CD14-positive monocyte (primary cell): ENCODE results near the gene LIN9. TPM values are rescaled to one million over a fixed set of nuclear protein-coding genes. Genes with fewer than 3 reads are reported as not detected.

Experiments used
- DNase-seq, 3 donors: peaks; one replicate each; pipeline ENCODE4 v3.0.0-alpha.2; 2011 to 2022
- H2AFZ ChIP-seq: 2 replicates; pipeline ENCODE4 v1.6.0; 2012; ENCODE audit warnings: mild to moderate bottlenecking, low read depth, low read length, inconsistent platforms; ENCODE audit not compliant: insufficient read depth, poor library complexity, severe bottlenecking
- H3K27ac ChIP-seq, 2 donors: 1 replicate in 1 of 2; 2 replicates in 1 of 2; pipeline ENCODE4 v1.5.1; 2012 to 2013; ENCODE audit warnings: low read length in 2 of 2, control low read depth in 1 of 2, inconsistent platforms in 1 of 2, low read depth in 1 of 2, mild to moderate bottlenecking in 1 of 2
- H3K27me3 ChIP-seq, 2 donors: one replicate each; pipeline versions ENCODE4 v1.6.0 to v1.6.1; 2011 to 2013; ENCODE audit warnings: low read length in 2 of 2; ENCODE audit not compliant: control insufficient read depth in 2 of 2, insufficient read depth in 2 of 2
- H3K36me3 ChIP-seq, 2 donors: replicated peaks in 1 of 2; 1 replicate in 1 of 2; 2 replicates in 1 of 2; pipeline versions ENCODE4 v1.5.1 to v1.6.1; 2012 to 2013; ENCODE audit warnings: low read length in 2 of 2, control low read depth in 1 of 2, inconsistent platforms in 1 of 2, mild to moderate bottlenecking in 1 of 2; ENCODE audit not compliant: insufficient read depth in 2 of 2, control insufficient read depth in 1 of 2
- H3K4me1 ChIP-seq, 2 donors: 1 replicate in 1 of 2; 2 replicates in 1 of 2; pipeline versions ENCODE4 v1.5.1 to v1.6.1; 2012 to 2013; ENCODE audit warnings: low read length in 2 of 2, control low read depth in 1 of 2, inconsistent platforms in 1 of 2, mild to moderate bottlenecking in 1 of 2, moderate library complexity in 1 of 2; ENCODE audit not compliant: insufficient read depth in 2 of 2, control insufficient read depth in 1 of 2
- H3K4me2 ChIP-seq: replicated peaks from 2 replicates; pipeline ENCODE3; 2012; ENCODE audit warnings: low read length, moderate library complexity, mild to moderate bottlenecking; ENCODE audit not compliant: poor library complexity, severe bottlenecking; ENCODE audit errors: extremely low read depth
- H3K4me3 ChIP-seq, 3 experiments: fragments of 200-600 bp in 1 of 3; sonication (generic) in 1 of 3; replicated peaks in 1 of 3; 1 replicate in 2 of 3; 2 replicates in 1 of 3; pipeline ENCODE4 v1.5.1; 2011 to 2013; ENCODE audit warnings: low read length in 3 of 3, mild to moderate bottlenecking in 3 of 3, control low read depth in 2 of 3, low read depth in 2 of 3, inconsistent platforms in 1 of 3, moderate library complexity in 1 of 3
- H3K79me2 ChIP-seq: 2 replicates; pipeline ENCODE4 v1.6.0; 2012; ENCODE audit warnings: mild to moderate bottlenecking, control low read depth, inconsistent platforms, low read length, moderate library complexity; ENCODE audit not compliant: insufficient read depth
- H3K9ac ChIP-seq: 2 replicates; pipeline ENCODE4 v1.6.0; 2017; ENCODE audit warnings: low read length, mild to moderate bottlenecking; ENCODE audit not compliant: insufficient read depth, poor library complexity, severe bottlenecking
- H3K9me3 ChIP-seq, 2 donors: replicated peaks in 1 of 2; 1 replicate in 1 of 2; 2 replicates in 1 of 2; pipeline versions ENCODE4 v1.5.1 to v1.6.1; 2012 to 2013; ENCODE audit warnings: low read length in 2 of 2, control low read depth in 1 of 2; ENCODE audit not compliant: control insufficient read depth in 1 of 2, insufficient read depth in 1 of 2
- H4K20me1 ChIP-seq: 2 replicates; pipeline ENCODE4 v1.6.0; 2012; ENCODE audit warnings: mild to moderate bottlenecking, low read length, control low read depth, moderate library complexity; ENCODE audit not compliant: insufficient read depth
- H3K27ac Mint-ChIP-seq, 7 donors: one replicate each; pipeline ENCODE4 v1.8.0; 2020; ENCODE audit warnings: mild to moderate bottlenecking in 7 of 7, mixed read lengths in 7 of 7, moderate library complexity in 6 of 7, inconsistent platforms in 2 of 7
- H3K27me3 Mint-ChIP-seq, 3 donors: one replicate each; pipeline ENCODE4 v1.8.0; 2021 to 2022; ENCODE audit warnings: low read depth in 3 of 3, mild to moderate bottlenecking in 3 of 3, mixed read lengths in 3 of 3, moderate library complexity in 3 of 3, inconsistent platforms in 1 of 3
- H3K36me3 Mint-ChIP-seq, 2 donors: one replicate each; pipeline ENCODE4 v1.8.0; 2020; ENCODE audit warnings: mixed read lengths in 2 of 2, inconsistent platforms in 1 of 2, mild to moderate bottlenecking in 1 of 2
- H3K4me1 Mint-ChIP-seq: one replicate; pipeline ENCODE4 v1.8.0; 2020; ENCODE audit warnings: mild to moderate bottlenecking, mixed read lengths
- H3K4me3 Mint-ChIP-seq, 2 donors: one replicate each; pipeline ENCODE4 v1.8.0; 2020; ENCODE audit warnings: mild to moderate bottlenecking in 2 of 2, mixed read lengths in 2 of 2, moderate library complexity in 1 of 2
- H3K9me3 Mint-ChIP-seq, 7 donors: one replicate each; pipeline ENCODE4 v1.8.0; 2020 to 2022; ENCODE audit warnings: mixed read lengths in 7 of 7, mild to moderate bottlenecking in 6 of 7, moderate library complexity in 6 of 7, inconsistent platforms in 2 of 7
- CTCF ChIP-seq: fragments of 200-600 bp; IDR thresholded peaks from one replicate; pipeline ENCODE4 v1.8.0; 2022; ENCODE audit warnings: antibody characterized with exemption, mild to moderate bottlenecking
- WGBS: methylation state at CpG from one replicate; pipeline ENCODE4 v1.1.5; 2013; ENCODE audit warnings: missing lambda C conversion rate; ENCODE audit not compliant: insufficient coverage; 5-methylcytosine and 5-hydroxymethylcytosine counted together
- intact Hi-C, 2 donors: fragments of 100-400 bp; cut with micrococcal nuclease; formaldehyde crosslinking; loops; one replicate each; pipeline versions ENCODE4 v1.15.0 to v1.15.1; 2023
- polyA plus RNA-seq, 3 donors: library from polyadenylated mRNA; depleted of rRNA in 1 of 3; unstranded in 2 of 3; stranded (reverse) in 1 of 3; fragments of 300-500 nt in 2 of 3; fragments of >200 nt in 1 of 3; fragmentation: Illumina TruSeq in 2 of 3; gene quantifications; 1 replicate in 2 of 3; 2 replicates in 1 of 3; pipeline ENCODE4 v1.2.3, GENCODE V29; 2012 to 2021

The LIN9 gene
- polyA plus RNA-seq, 3 donors, result 0.56 to 1.3 (median 0.76) TPM

- no peaks in the 10 kb centered on the region for H3K79me2 ChIP-seq
- H3K4me2 ChIP-seq, result no peak overlapping the region
- no peaks in the 10 kb centered on the region for H3K36me3 ChIP-seq
- intact Hi-C loops, result no loop called here
- DNase-seq, result no peak
- H3K27ac ChIP-seq, result no peak overlapping the region
- H3K4me3 Mint-ChIP-seq, result no peak overlapping the region
- H3K4me3 ChIP-seq, result no peak overlapping the region
- H2AFZ ChIP-seq, result no peak overlapping the region
- no peak overlapping the region for H3K27ac Mint-ChIP-seq
- H3K4me1 ChIP-seq, result no peaks in the 10 kb centered on the region
- peaks cover 0 to 5% (median 0%) of the 10 kb centered on the region in 3 donors for H3K27me3 Mint-ChIP-seq
- H3K9ac ChIP-seq, result no peak overlapping the region
- H4K20me1 ChIP-seq, result no peaks in the 10 kb centered on the region
- H3K9me3 ChIP-seq, result no peaks in the 10 kb centered on the region
- no peaks in the 10 kb centered on the region for H3K27me3 ChIP-seq
- no peaks in the 10 kb centered on the region for H3K36me3 Mint-ChIP-seq
- H3K9me3 Mint-ChIP-seq, result no peaks in the 10 kb centered on the region
- no peaks in the 10 kb centered on the region for H3K4me1 Mint-ChIP-seq
- TF ChIP-seq CTCF, result no peak
- 91% methylated on average over 15 of the region's 17 CpGs for WGBS
These were observed 99.5 kb downstream of the LIN9 start for GRCh38 chr1:226209307-226210059.

GRCh38 chr1:226207048-226207447, 101.9 kb downstream of the LIN9 start:
- Histone ChIP-seq H4K20me1 (no peaks in the 10 kb centered on the region), H3K79me2 (no peaks in the 10 kb centered on the region), H3K4me1 (no peaks in the 10 kb centered on the region), H3K4me2 (no peak overlapping the region), H3K9ac (no peak overlapping the region), H3K27ac (no peak overlapping the region), H3K36me3 (no peaks in the 10 kb centered on the region), H3K4me3 (no peak overlapping the region), H3K27me3 (no peaks in the 10 kb centered on the region), H3K9me3 (no peaks in the 10 kb centered on the region), H2AFZ (no peak overlapping the region)
- TF ChIP-seq CTCF, result no peak
- intact Hi-C loops, result no loop called here
- no peaks in the 10 kb centered on the region for H3K36me3 Mint-ChIP-seq
- H3K9me3 Mint-ChIP-seq, result no peaks in the 10 kb centered on the region
- DNase-seq, result no peak
- 97% methylated on average over 4 of the region's 5 CpGs for WGBS
- no peaks in the 10 kb centered on the region for H3K4me1 Mint-ChIP-seq
- H3K27ac Mint-ChIP-seq, result no peak overlapping the region
- H3K27me3 Mint-ChIP-seq, result peaks cover 0 to 5% (median 0%) of the 10 kb centered on the region in 3 donors
- no peak overlapping the region for H3K4me3 Mint-ChIP-seq
